ENCODE results near the gene TBC1D24.
"Not testable (repeated sequence)": the region's sequence is repeated elsewhere in the genome, so short reads cannot be mapped to it uniquely, and the experiment has no call there.

Gene TBC1D24

DNA sequence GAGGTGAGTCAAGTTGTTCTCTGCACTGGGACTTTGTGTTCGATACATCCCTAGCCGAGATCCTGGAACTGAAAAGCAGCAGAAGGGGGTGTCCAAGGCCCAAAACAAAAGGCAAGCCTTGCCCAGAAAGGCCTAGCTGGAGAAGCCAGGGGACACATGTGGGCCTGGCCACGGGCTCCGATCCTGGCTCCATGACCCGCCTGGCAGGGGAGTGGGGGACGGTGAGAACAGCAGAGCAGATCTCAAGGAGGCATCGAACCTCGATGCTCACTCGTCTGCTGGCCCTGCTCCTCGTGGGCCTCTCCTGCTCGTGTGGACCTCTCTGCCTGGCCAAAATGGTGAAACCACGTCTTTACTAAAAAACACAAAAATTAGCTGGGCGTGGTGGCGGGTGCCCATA, 36.8 kb upstream of the TBC1D24 start:
- Mint-ChIP-seq H3K4me3 (no peak overlapping the region), H3K9me3 (ENCODE audit: low read depth) (no peaks in the 10 kb centered on the region), H3K27me3 (no peaks in the 10 kb centered on the region), H3K36me3 (peaks cover 3% of the 10 kb centered on the region), H3K27ac (no peak overlapping the region), H3K4me1 (ENCODE audit: low read depth) (peaks cover 2% of the 10 kb centered on the region)

DNA sequence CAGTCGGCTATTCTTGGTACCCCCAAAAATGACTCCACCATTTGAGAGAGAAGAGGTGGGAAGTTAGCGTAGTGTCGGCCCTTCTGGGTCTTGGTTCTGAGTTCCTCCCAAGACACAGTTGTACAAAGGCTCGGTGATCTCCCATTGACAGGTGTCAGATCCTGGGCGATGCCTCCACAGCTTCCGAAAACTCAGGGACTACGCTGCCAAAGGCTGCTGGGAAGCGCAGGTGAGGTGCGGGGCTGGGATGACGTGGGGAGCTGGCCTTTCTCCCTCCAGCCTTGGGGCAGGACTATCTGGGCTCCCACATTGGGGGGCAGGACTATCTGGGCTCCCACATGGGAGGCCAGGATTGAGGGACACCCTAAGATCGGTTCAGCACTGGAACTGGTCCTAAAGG, 35.3 kb upstream of the TBC1D24 start:
- no peaks in the 10 kb centered on the region for H3K9me3 Mint-ChIP-seq (ENCODE audit: low read depth)
- peaks cover 2% of the 10 kb centered on the region for H3K4me1 Mint-ChIP-seq (ENCODE audit: low read depth)
- no peaks in the 10 kb centered on the region for H3K27me3 Mint-ChIP-seq
- no peak overlapping the region for H3K4me3 Mint-ChIP-seq
- H3K27ac Mint-ChIP-seq: no peak overlapping the region
- peaks cover 3% of the 10 kb centered on the region for H3K36me3 Mint-ChIP-seq

DNA sequence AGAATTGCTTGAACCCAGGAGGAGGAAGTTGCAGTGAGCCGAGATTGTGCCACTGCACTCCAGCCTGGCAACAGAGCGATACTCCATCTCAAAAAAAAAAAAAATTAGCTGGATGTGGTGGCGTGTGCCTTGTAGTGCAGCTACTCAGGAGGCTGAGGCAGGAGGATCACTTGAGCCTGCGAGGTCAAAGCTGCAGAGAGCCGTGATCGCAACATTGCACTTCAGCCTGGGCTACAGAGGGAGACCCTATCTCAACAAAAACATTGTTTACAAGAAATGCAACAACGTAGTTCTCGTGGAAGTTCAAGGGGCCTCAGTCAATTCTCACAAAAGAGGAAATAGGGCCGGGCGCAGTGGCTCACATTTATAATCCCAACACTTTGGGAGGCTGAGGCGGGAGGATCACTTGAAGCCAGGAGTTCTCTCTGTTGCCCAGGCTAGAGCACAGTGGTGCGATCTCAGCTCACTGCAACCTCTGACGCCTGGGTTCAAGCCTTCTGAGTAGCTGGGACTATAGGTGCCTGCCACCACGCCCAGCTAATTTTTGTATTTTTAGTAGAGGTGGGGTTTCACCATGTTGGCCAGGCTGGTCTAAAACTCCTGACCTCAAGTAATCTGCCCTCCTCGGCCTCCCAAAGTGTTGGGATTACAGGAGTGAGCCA, 33.7 kb upstream of the TBC1D24 start:
- H3K36me3 Mint-ChIP-seq: not testable (repeated sequence)

DNA sequence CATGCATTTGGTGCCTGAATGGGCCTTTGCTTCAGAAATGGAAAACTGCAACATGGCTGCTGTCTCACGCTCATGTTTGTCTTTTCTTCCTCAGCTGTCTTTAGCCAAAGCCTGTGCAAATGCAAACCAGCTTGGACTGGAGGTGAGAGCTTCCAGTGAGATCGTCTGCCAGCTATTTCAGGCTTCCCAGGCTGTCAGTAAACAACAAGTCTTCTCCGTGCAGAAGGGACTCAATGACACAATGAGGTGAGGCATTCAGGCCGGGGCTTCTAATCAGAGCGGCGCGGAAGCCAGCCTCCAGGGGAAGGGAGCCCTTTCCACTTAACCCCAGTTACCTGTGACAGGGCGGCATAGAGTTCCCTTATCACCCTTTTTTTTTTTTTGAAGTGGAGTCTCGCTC, 31.4 kb upstream of the TBC1D24 start:
- Mint-ChIP-seq H3K4me3 (no peak overlapping the region), H3K9me3 (ENCODE audit: low read depth) (no peaks in the 10 kb centered on the region), H3K27ac (no peak overlapping the region), H3K4me1 (ENCODE audit: low read depth) (peaks cover 2% of the 10 kb centered on the region), H3K27me3 (no peaks in the 10 kb centered on the region), H3K36me3 (peaks cover 3% of the 10 kb centered on the region)

More for the DNA sequence above, 33.7 kb upstream of the TBC1D24 start:
- not testable (repeated sequence) for H3K9me3 Mint-ChIP-seq (ENCODE audit: low read depth); H3K4me1 Mint-ChIP-seq (ENCODE audit: low read depth); H3K4me3 Mint-ChIP-seq; H3K27ac Mint-ChIP-seq; H3K27me3 Mint-ChIP-seq

DNA sequence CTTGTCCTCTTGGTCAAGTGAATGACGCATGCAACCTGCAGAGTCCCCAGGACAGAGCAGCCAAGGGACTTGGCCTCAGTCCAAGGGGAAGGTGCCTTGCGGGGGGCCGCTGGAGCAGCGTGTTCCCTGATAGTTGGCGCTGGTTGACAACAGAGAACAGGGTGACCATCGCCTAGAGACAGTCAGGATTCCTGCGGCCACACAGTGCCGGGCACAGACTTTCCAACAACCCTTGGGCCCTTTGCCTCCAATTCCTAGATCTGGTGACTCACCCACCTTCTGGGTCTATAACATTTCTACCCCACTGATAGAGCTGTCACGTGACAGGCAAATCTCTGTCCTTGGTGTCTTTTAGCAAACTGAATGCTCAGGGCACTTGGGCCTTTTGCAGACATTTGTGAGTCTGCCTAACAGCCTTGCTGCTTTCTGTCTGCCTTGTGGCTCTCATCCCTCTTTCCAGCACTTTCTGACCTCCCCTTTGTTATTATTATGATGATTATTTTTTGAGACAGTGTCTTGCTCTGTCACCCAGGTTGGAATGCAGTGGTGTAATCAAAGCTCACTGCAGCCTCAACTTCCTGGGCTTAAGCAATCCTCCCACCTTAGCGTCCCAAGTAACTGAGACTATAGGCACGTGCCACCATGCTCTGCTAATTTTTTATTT, 26.9 kb upstream of the TBC1D24 start:
- H3K9me3 Mint-ChIP-seq (ENCODE audit: low read depth): no peaks in the 10 kb centered on the region
- no peak overlapping the region for H3K4me3 Mint-ChIP-seq
- no peaks in the 10 kb centered on the region for H3K36me3 Mint-ChIP-seq
- H3K4me1 Mint-ChIP-seq (ENCODE audit: low read depth): no peaks in the 10 kb centered on the region
- no peak overlapping the region for H3K27ac Mint-ChIP-seq
- H3K27me3 Mint-ChIP-seq: no peaks in the 10 kb centered on the region

DNA sequence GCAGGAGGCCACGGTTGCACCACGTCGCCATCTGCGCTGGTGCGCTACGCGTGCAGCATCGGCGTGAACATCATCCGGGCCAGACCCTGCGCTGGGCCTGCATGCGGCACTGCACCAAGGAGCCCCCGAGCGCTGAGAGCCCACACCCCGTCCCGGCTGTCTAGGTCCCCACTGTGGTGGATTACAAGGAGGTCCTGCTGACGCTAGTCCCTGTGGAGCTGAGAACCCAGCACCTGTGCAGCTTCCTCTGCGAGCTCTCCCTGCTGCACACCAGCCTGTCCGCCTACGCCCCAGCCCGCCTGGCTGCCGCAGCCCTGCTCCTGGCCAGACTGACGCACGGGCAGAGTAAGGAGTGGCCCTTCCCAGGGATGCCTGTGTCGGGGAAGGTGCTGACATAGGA, 25.8 kb upstream of the TBC1D24 start:
- H3K4me3 Mint-ChIP-seq: no peak overlapping the region
- H3K27me3 Mint-ChIP-seq: no peaks in the 10 kb centered on the region
- no peaks in the 10 kb centered on the region for H3K4me1 Mint-ChIP-seq (ENCODE audit: low read depth)
- H3K36me3 Mint-ChIP-seq: peaks cover 3% of the 10 kb centered on the region
- H3K9me3 Mint-ChIP-seq (ENCODE audit: low read depth): no peaks in the 10 kb centered on the region
- H3K27ac Mint-ChIP-seq: no peak overlapping the region

DNA sequence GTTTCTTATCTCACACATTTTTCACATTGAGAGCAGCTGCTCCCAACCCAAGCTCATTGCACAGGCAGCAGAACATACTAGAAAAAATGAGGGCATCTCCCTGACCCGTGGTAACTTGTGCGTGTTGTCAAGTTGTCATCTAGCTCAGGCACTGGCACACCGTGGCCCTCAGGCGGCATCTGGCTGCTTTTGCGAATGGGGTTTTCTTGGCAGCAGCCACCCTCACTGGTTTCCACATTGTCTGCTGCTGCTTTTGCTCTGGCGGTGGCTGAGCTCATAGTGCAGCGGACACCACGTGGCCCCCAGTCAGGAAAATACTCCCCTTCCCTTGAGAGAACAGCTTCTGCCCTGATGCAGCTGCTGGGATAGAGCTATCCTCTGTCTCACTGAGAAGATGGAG, 24.4 kb upstream of the TBC1D24 start:
- Mint-ChIP-seq H3K4me3 (no peak overlapping the region), H3K9me3 (ENCODE audit: low read depth) (no peaks in the 10 kb centered on the region), H3K36me3 (peaks cover 3% of the 10 kb centered on the region), H3K27ac (no peak overlapping the region), H3K4me1 (ENCODE audit: low read depth) (no peaks in the 10 kb centered on the region), H3K27me3 (no peaks in the 10 kb centered on the region)

DNA sequence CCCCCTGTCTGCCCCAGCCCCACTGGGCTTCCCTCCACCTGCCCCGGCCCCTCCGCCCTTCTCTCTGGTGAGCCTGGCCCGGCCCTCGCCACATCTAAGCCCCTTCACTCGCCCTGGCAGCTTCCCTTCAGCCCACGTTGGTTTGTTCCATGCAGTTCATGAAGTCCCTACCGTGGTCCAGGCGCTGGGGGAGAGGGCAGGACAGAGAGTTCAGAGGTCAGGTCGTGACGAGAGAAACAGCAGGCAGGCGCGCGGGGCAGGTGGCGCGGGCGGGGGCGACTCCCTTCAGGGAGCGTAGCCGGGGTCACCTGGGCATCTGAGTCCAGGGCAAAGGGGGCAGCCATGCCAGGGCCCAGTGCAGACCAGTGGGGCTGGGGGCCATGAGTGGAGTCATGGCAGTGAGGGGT, 23.9 kb upstream of the TBC1D24 start:
- H3K4me1 Mint-ChIP-seq (ENCODE audit: low read depth): no peaks in the 10 kb centered on the region
- no peaks in the 10 kb centered on the region for H3K27me3 Mint-ChIP-seq
- no peak overlapping the region for H3K4me3 Mint-ChIP-seq
- no peaks in the 10 kb centered on the region for H3K9me3 Mint-ChIP-seq (ENCODE audit: low read depth)
- no peak overlapping the region for H3K27ac Mint-ChIP-seq
- H3K36me3 Mint-ChIP-seq: peaks cover 3% of the 10 kb centered on the region

DNA sequence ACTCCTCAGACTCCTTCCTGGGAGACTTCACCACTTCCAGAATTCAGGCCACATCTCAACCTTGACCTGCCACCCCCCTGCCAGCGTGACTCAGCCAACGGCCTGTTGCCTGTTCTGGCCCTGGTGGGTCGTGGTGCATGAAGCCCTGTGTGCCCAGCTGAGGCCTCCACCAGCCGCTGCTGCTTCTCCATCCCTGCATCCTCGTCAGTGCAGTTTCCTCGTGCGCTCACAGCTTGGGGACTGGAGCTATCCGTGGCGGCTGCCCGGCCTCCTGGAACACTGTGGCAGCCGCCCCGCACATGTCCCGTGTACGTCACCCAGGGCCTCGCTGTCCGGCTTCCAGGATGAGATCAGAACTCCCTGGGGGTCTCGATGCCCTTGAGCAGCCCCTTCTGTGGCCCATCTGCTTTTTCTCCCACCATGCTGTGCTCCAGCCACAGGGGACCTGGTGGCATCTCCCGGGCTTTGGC, 23.0 kb upstream of the TBC1D24 start:
- H3K4me1 Mint-ChIP-seq (ENCODE audit: low read depth): no peaks in the 10 kb centered on the region
- no peaks in the 10 kb centered on the region for H3K9me3 Mint-ChIP-seq (ENCODE audit: low read depth)
- H3K4me3 Mint-ChIP-seq: no peak overlapping the region
- peaks cover 3% of the 10 kb centered on the region for H3K36me3 Mint-ChIP-seq
- H3K27ac Mint-ChIP-seq: no peak overlapping the region
- H3K27me3 Mint-ChIP-seq: no peaks in the 10 kb centered on the region

DNA sequence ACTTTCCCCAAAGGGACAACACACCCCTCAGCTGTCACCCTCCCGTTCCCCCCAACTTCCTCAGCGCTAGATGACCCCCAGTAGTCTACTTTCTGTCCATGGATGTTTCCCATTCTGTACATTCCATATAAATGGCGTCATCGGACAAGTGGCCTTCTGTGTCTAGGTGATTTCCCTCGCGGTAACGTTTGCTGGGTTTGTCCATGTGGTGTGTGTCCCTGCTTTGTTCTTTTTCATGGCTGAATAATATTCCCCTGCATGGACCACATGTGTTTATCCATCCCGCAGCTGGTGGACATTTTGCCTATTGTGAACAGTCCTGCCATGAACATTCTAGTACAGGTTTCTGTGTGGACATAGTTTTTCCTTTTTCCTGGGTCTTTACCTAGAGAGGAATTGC, 22.3 kb upstream of the TBC1D24 start:
- Mint-ChIP-seq H3K4me3 (no peak overlapping the region), H3K27ac (no peak overlapping the region), H3K9me3 (ENCODE audit: low read depth) (no peaks in the 10 kb centered on the region), H3K4me1 (ENCODE audit: low read depth) (no peaks in the 10 kb centered on the region), H3K27me3 (no peaks in the 10 kb centered on the region), H3K36me3 (peaks cover 3% of the 10 kb centered on the region)

DNA sequence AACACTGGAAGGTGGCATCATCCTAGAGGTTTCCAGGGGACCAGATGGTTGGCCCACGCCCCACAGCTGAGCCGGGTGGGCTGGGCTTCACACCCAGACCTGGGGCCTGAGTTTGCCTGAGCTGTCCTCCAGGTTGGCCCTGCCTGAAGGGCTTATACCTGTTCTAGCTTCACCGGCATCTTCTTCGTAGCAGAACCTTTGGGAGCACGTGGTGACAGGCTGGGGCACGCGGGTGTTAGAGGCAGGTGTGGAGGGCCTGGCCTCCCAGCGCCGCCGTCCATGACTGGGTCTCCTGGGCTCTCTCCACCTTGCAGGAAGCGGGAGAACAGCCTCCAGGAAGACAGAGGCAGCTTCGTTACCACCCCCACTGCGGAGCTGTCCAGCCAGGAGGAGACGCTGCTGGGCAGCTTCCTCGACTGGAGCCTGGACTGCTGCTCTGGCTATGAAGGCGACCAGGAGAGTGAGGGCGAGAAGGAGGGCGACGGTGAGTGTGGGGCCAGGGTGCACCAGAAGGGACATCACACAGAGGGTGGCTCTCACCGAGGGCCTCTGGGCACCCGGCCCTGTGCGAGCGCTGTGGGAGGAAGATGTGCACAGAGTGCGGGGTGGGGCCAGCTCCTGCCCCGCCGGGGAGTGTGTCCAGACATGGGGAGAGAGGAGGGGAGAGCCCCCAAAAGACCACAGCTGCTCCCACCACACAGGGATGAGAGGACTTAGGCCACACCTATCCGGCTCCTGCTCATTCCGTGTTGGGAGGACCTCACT, 19.7 kb upstream of the TBC1D24 start:
- Mint-ChIP-seq H3K36me3 (peaks cover 3% of the 10 kb centered on the region), H3K4me3 (no peak overlapping the region), H3K9me3 (ENCODE audit: low read depth) (no peaks in the 10 kb centered on the region), H3K27me3 (no peaks in the 10 kb centered on the region), H3K4me1 (ENCODE audit: low read depth) (peaks cover 7% of the 10 kb centered on the region), H3K27ac (no peak overlapping the region)

DNA sequence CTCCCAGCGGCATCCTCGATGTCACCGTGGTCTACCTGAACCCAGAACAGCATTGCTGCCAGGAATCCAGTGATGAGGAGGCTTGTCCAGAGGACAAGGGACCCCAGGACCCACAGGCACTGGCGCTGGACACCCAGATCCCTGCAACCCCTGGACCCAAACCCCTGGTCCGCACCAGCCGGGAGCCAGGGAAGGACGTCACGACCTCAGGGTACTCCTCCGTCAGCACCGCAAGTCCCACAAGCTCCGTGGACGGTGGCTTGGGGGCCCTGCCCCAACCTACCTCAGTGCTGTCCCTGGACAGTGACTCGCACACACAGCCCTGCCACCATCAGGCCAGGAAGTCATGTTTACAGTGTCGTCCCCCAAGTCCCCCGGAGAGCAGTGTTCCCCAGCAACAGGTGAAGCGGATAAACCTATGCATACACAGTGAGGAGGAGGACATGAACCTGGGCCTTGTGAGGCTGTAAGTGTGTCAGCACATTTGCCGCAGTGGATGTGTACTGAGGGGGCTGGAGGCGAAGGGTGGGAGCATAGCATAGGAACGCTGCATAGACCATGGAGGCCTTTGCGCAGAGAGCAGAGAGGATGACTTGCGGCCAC, 18.3 kb upstream of the TBC1D24 start:
- Mint-ChIP-seq H3K4me3 (no peak overlapping the region), H3K27ac (no peak overlapping the region), H3K36me3 (peaks cover 3% of the 10 kb centered on the region), H3K27me3 (no peaks in the 10 kb centered on the region), H3K4me1 (ENCODE audit: low read depth) (peaks cover 7% of the 10 kb centered on the region), H3K9me3 (ENCODE audit: low read depth) (no peaks in the 10 kb centered on the region)

DNA sequence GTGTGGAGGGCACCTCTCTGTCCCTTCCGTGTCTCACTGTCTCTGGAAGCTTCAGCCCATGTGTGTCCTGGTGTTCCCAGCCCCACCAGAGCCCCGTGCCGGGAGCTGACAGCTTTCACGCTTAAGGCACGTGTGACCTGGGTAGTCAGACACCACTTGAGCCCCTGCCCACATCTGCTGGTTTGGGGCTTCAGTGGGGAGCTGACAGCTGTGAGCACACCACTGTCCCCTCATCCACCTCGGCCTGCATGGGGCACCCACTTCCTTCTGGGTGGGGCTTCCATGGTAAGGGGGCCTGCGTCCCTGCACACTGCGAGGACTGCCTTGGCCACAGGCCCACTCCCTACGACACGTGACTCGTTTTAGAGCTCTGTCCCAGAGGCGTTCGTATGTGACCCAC, 17.7 kb upstream of the TBC1D24 start:
- no peaks in the 10 kb centered on the region for H3K9me3 Mint-ChIP-seq (ENCODE audit: low read depth)
- H3K4me1 Mint-ChIP-seq (ENCODE audit: low read depth): peaks cover 7% of the 10 kb centered on the region
- no peak overlapping the region for H3K27ac Mint-ChIP-seq
- H3K36me3 Mint-ChIP-seq: peaks cover 3% of the 10 kb centered on the region
- no peak overlapping the region for H3K4me3 Mint-ChIP-seq
- no peaks in the 10 kb centered on the region for H3K27me3 Mint-ChIP-seq

DNA sequence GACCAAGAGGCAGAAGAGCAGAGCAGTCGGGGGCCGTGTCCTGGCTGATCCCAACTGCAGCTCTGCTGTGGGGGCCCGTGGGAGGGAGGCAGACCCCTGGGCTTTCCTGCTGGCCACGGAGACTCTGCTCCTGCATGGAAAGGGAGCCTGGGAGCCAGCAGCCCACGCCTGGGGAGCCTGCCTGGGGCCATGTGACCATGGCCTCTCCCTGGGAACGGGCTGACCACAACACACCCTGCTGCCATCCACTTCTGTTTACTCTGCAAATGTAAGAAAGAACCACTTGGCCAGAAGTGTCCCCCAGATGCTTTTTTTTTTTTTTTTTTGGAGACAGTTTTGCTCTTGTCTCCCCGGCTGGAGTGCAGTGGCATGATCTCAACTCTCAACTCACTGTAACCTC, 17.0 kb upstream of the TBC1D24 start:
- no peak overlapping the region for H3K27ac Mint-ChIP-seq
- H3K4me3 Mint-ChIP-seq: no peak overlapping the region
- H3K27me3 Mint-ChIP-seq: no peaks in the 10 kb centered on the region
- H3K36me3 Mint-ChIP-seq: peaks cover 3% of the 10 kb centered on the region
- peaks cover 7% of the 10 kb centered on the region for H3K4me1 Mint-ChIP-seq (ENCODE audit: low read depth)
- no peaks in the 10 kb centered on the region for H3K9me3 Mint-ChIP-seq (ENCODE audit: low read depth)
